ENCODE measurements around the gene ANKS6.

ANKS6 gene

GRCh38 chr9:98791608-98792490 is 4.5 kb downstream of the ANKS6 start:
- no peaks in the 10 kb centered on the region for H3K9me3 Mint-ChIP-seq
- CTCF ChIA-PET: interaction anchor here (0.6 to 4.5 kb wide), 8 partner anchors 10 to 478 kb away, joined by 3 to 27 read pairs (median 9); partner anchors contain the start of gene GALNT12
- peaks cover 26% of the 10 kb centered on the region for H3K4me1 Mint-ChIP-seq
- no peak for DNase-seq
- H3K27me3 Mint-ChIP-seq: peaks cover 3% of the 10 kb centered on the region
- H3K36me3 Mint-ChIP-seq: no peaks in the 10 kb centered on the region
- no peak overlapping the region for H3K4me3 Mint-ChIP-seq
- no peak overlapping the region for H3K27ac Mint-ChIP-seq

GRCh38 chr9:98790842-98791607 is 5.3 kb downstream of the ANKS6 start:
- H3K4me1 Mint-ChIP-seq: peaks cover 24% of the 10 kb centered on the region
- CTCF ChIA-PET: interaction anchor here (1.0 to 4.5 kb wide), 8 partner anchors 11 to 477 kb away, joined by 3 to 27 read pairs (median 9); partner anchors contain the start of gene GALNT12
- H3K36me3 Mint-ChIP-seq: no peaks in the 10 kb centered on the region
- no peak overlapping the region for H3K4me3 Mint-ChIP-seq
- no peak overlapping the region for H3K27ac Mint-ChIP-seq
- peaks cover 3% of the 10 kb centered on the region for H3K27me3 Mint-ChIP-seq
- H3K9me3 Mint-ChIP-seq: no peaks in the 10 kb centered on the region
- peak; percentile 68 for DNase-seq

GRCh38 chr9:98790134-98790841 is 6.1 kb downstream of the ANKS6 start:
- Mint-ChIP-seq H3K27ac (no peak overlapping the region), H3K4me1 (peaks cover 18% of the 10 kb centered on the region), H3K9me3 (no peaks in the 10 kb centered on the region), H3K4me3 (no peak overlapping the region), H3K27me3 (no peaks in the 10 kb centered on the region), H3K36me3 (no peaks in the 10 kb centered on the region)
- no peak for DNase-seq
- CTCF ChIA-PET: interaction anchor here (1.0 to 3.7 kb wide), 3 partner anchors 14 to 254 kb away, joined by 3 to 27 read pairs (median 10); partner anchors contain the start of gene GALNT12

- Mint-ChIP-seq H3K27me3 (no peaks in the 10 kb centered on the region), H3K4me1 (peaks cover 12% of the 10 kb centered on the region), H3K27ac (no peak overlapping the region), H3K9me3 (no peaks in the 10 kb centered on the region), H3K4me3 (no peak overlapping the region), H3K36me3 (no peaks in the 10 kb centered on the region)
- CTCF ChIA-PET: interaction anchor here (3.6 kb wide), 1 partner anchor 253 kb away, joined by 10 read pairs; no protein-coding TSS in a partner anchor
- DNase-seq: no peak
Measured at GRCh38 chr9:98789483-98790133, 6.7 kb downstream of the ANKS6 start.

DNA sequence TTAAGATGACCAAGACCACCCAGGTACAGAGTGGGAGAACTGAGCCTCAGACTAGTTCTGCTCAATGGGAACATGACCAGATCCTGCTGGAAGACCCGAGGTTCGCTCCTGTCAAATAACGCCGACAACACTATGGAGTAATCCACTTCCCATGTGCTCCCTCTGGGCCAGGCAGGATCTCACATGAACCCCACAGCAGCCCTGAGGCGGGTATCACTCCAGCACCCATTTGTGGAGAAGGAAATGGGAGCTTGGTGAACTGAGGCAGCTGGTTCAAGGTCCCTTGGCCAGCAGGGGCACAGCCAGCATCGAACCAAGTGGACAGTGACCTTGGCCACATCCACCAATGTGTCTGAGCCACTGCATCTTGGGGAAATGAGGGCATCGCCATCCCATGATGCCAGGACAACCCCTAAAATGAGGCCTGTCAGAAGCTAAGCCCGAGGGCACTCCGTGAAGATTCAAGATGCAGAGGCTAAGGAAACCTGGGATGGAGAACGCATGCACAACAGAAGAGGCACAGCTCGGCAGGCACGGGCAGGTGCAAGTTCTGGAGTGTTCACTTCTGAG is 8.5 kb downstream of the ANKS6 start:
- DNase-seq: no peak
- Mint-ChIP-seq H3K4me3 (no peak overlapping the region), H3K36me3 (no peaks in the 10 kb centered on the region), H3K27ac (no peak overlapping the region), H3K27me3 (no peaks in the 10 kb centered on the region), H3K4me1 (peaks cover 9% of the 10 kb centered on the region), H3K9me3 (no peaks in the 10 kb centered on the region)
- CTCF ChIA-PET: interaction anchor here (1.0 kb wide), 1 partner anchor 472 kb away, joined by 4 read pairs; no protein-coding TSS in a partner anchor

DNA sequence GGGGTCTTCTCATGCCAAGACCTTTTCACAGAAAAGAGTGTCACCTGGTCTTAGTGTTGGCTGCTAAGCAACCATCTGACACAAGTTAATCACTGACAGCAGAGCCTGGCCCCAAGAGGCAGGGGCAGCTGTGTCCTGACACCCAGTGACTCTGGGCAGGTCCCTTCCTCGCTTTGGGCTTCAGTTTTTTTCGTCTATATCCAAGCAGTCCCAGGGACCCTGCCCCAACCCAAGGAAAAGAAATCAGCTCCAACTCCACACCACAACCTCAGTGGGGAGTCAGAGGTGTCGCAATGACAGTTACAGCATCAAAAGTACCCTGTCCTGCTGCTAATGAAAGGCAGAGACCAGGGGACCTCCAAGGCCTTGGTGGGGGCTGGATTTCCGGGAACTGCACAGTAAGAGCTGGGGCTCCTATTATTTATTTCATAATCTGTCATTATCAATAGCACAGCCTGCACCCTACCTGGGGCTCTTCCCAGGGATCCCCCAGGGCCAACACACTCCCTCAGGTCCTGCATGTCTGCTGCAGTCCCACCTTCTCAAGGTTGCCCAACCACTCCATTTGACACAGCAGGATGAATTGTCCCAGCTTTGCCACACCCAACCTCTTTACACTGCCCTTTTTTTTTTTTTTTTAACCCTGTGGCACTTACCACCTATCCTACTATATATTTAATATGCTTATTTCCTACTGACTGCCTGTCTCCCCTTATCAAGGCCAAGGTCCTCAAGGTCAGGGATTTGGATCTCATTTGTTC is 9.4 kb downstream of the ANKS6 start:
- Mint-ChIP-seq H3K27ac (no peak overlapping the region), H3K4me3 (no peak overlapping the region), H3K9me3 (no peaks in the 10 kb centered on the region), H3K36me3 (no peaks in the 10 kb centered on the region), H3K27me3 (no peaks in the 10 kb centered on the region), H3K4me1 (peaks cover 6% of the 10 kb centered on the region)
- no peak for DNase-seq
- CTCF ChIA-PET: interaction anchor here (2.3 kb wide), 1 partner anchor 11 kb away, joined by 7 read pairs; no protein-coding TSS in a partner anchor

DNA sequence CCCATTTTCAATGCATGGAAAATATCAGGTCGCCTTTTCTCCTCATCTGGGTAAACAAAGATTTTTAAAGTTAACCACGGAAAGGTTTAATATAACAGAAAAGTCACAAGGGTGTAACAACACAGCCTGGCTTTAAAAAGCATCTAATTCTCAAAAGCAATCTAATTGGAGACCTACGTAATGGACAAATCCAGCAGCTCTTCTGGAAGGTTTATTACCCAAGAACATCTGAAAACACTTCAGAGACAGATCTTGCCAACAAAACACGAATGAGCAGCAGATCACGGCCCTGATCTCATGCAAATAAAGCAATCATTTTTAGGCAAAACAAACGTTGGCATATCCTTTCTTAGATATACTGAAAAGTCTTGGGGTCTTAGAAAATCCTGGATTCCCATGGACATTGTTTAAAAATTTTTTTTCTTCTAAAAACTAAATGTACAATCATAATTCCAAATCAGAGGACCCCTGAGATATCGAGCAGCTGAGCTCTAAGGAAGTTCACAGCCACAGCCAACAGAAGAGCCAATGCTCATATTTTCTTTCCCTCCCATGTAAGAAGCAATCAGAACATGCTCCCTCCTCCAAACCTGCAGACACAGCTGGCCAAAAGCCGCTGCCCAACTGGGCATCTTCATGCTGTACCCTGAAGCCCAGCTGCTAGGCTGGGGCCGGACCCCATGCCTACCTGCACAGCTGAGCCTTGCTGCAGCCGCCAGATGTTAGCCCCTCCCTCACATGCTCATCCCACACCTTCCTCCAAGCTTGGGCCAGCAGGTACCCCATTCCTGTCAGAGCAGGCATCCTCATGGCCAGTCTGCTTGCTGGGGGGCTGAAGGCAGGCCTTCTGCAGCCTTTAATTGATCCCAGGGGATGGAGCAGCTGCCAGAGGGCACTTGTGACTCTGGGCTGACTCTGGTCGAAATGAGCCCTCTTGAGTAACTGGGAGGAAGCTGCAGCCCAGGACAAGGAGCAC is 11.2 kb downstream of the ANKS6 start:
- no peaks in the 10 kb centered on the region for H3K9me3 Mint-ChIP-seq
- H3K27me3 Mint-ChIP-seq: no peaks in the 10 kb centered on the region
- H3K4me3 Mint-ChIP-seq: no peak overlapping the region
- no peaks in the 10 kb centered on the region for H3K36me3 Mint-ChIP-seq
- H3K27ac Mint-ChIP-seq: no peak overlapping the region
- H3K4me1 Mint-ChIP-seq: no peaks in the 10 kb centered on the region
- CTCF ChIA-PET: interaction anchor here (1.0 to 2.3 kb wide), 4 partner anchors 9 to 14 kb away, joined by 3 to 7 read pairs (median 4); no protein-coding TSS in a partner anchor
- DNase-seq: no peak

DNA sequence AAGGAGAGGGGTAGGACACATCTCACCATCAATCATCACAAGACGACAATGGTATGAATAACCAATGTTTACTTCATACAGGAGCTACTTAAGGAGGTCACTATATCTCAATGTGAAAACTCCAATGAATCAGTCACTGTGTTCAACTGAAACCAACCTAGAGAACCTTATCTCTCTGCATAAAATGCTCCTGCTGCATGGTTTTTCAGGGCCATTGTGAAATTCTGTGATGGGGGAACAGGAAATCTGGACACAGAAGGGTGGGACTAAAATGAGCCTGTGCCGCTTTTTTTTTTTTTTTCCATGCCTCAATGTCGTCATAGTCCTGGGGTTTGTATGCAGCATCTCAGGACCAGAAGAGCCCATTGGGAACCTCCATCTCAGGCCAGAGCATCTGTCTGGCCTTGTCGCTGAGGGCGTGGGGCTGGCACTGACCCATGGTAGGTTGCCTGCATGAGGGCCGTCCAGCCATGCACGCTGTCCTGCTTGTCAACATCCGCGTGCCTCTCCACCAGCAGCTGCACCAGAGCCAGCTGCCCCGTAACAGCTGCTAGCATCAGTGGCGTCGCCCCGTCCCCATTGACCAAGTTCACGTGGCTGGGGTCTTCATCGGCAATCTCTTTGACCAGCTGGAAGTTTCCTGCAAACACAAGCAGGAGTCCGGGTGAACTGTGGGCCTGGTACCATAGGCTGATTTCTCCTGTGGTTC is 12.7 kb downstream of the ANKS6 start:
- no peaks in the 10 kb centered on the region for H3K4me1 Mint-ChIP-seq
- no peaks in the 10 kb centered on the region for H3K36me3 Mint-ChIP-seq
- no peaks in the 10 kb centered on the region for H3K9me3 Mint-ChIP-seq
- DNase-seq: no peak
- no peaks in the 10 kb centered on the region for H3K27me3 Mint-ChIP-seq
- CTCF ChIA-PET: interaction anchor here (1.1 kb wide), 1 partner anchor 9 kb away, joined by 4 read pairs; no protein-coding TSS in a partner anchor
- no peak overlapping the region for H3K27ac Mint-ChIP-seq
- H3K4me3 Mint-ChIP-seq: no peak overlapping the region

- no peaks in the 10 kb centered on the region for H3K9me3 Mint-ChIP-seq
- CTCF ChIA-PET: interaction anchor here (1.8 kb wide), 1 partner anchor 15 kb away, joined by 6 read pairs; no protein-coding TSS in a partner anchor
- no peaks in the 10 kb centered on the region for H3K36me3 Mint-ChIP-seq
- H3K27me3 Mint-ChIP-seq: no peaks in the 10 kb centered on the region
- no peak overlapping the region for H3K4me3 Mint-ChIP-seq
- no peaks in the 10 kb centered on the region for H3K4me1 Mint-ChIP-seq
- DNase-seq: no peak
- H3K27ac Mint-ChIP-seq: no peak overlapping the region
Measured at GRCh38 chr9:98781588-98782383, 14.6 kb downstream of the ANKS6 start.

DNA sequence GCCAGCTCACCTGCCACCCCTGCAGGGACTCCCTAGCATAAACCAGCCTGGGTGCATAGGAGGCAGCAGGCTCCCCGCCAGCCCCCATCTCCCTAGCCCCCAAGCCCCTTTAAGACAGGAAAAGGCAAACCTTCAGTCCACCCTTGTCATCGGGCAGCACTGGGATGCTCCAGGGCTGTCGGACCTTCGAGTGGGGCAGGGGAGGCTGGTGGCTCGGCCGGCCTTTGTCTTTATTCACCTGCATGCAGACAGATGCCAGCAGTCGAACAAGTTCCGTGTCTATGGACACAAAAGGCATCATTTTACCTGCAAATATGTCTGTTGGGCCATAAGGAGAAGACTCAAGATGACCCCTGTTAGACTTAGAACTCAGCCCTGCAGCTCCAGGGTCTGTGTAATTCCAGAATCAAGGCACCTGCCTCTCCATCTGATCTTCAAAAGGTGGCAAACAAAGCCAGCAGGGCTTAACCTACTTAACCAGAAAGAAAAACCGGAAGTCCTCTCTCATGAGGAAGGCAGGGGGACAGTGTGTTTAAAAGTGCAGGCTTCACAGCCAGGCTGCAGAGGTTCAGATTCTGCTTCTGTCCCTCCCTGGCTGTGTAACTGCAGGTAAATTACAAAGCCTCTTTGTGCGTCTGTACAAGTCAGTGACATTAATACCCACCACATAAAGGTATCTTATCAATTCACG is 16.2 kb downstream of the ANKS6 start:
- Mint-ChIP-seq H3K36me3 (no peaks in the 10 kb centered on the region), H3K9me3 (no peaks in the 10 kb centered on the region), H3K27ac (no peak overlapping the region), H3K4me3 (no peak overlapping the region), H3K4me1 (no peaks in the 10 kb centered on the region), H3K27me3 (no peaks in the 10 kb centered on the region)
- CTCF ChIA-PET: no interaction called here
- DNase-seq: no peak
